Keratinocyte (primary cell): Measurements from ENCODE around the gene RAD54L.

Source experiments
- EZH2 ChIP-seq: IDR thresholded peaks from one replicate; pipeline ENCODE4 v1.6.1; 2012; ENCODE audit warnings: inconsistent platforms, mild to moderate bottlenecking, low read length, moderate library complexity
- TF ChIP-seq, protein P1 (sequence below), 3 experiments: IDR thresholded peaks in 1 of 3; conservative IDR thresholded peaks in 1 of 3; optimal IDR thresholded peaks in 1 of 3; 2 replicates in 2 of 3; 3 replicates in 1 of 3; pipeline versions ENCODE3 to v1.5.1; 2011; ENCODE audit warnings: low read length in 3 of 3, mild to moderate bottlenecking in 3 of 3, moderate library complexity in 2 of 3, control low read depth in 1 of 3, inconsistent platforms in 1 of 3; ENCODE audit not compliant: insufficient read depth in 2 of 3; ENCODE audit errors: extremely low read depth in 1 of 3

DNA sequence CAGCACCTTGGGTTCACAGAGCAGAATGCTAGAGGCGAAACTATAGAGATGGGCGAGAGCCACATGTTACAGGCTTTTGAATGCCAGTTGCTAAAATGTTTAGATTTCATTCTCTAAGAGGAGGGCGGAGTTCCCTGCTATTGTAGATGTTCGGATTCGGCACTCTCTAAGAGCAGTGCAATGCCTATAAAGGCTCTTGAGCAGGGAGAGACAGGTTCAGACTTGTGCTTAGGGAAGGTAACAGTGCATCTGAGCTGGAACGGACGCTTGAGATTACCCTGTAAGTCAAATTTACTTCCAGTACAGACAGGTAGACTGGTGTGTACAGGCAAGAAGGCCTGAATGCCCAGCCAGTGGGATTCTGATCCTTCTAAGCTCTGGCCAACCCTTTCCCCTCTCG is 29.1 kb upstream of the RAD54L start:
- TF ChIP-seq, protein P1, sequence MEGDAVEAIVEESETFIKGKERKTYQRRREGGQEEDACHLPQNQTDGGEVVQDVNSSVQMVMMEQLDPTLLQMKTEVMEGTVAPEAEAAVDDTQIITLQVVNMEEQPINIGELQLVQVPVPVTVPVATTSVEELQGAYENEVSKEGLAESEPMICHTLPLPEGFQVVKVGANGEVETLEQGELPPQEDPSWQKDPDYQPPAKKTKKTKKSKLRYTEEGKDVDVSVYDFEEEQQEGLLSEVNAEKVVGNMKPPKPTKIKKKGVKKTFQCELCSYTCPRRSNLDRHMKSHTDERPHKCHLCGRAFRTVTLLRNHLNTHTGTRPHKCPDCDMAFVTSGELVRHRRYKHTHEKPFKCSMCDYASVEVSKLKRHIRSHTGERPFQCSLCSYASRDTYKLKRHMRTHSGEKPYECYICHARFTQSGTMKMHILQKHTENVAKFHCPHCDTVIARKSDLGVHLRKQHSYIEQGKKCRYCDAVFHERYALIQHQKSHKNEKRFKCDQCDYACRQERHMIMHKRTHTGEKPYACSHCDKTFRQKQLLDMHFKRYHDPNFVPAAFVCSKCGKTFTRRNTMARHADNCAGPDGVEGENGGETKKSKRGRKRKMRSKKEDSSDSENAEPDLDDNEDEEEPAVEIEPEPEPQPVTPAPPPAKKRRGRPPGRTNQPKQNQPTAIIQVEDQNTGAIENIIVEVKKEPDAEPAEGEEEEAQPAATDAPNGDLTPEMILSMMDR (optimal IDR thresholded peaks at IDR 0.05 in 1 of 3, IDR thresholded peaks at IDR 0.05 in 1 of 3, conservative IDR thresholded peaks at IDR 0.05 in 1 of 3; ENCODE audit: extremely low read depth in 1 of 3, insufficient read depth in 2 of 3, low read length in 3 of 3): no peak
- TF ChIP-seq EZH2: no peak
